ENCODE results near the gene ZNF777. TPM values are rescaled to one million over a fixed set of nuclear protein-coding genes. Genes with fewer than 3 reads are reported as not detected.

The ZNF777 gene
- total and polyA plus RNA-seq, 2 experiments from 2014 or later, result 5.6 to 14.8 TPM

DNA sequence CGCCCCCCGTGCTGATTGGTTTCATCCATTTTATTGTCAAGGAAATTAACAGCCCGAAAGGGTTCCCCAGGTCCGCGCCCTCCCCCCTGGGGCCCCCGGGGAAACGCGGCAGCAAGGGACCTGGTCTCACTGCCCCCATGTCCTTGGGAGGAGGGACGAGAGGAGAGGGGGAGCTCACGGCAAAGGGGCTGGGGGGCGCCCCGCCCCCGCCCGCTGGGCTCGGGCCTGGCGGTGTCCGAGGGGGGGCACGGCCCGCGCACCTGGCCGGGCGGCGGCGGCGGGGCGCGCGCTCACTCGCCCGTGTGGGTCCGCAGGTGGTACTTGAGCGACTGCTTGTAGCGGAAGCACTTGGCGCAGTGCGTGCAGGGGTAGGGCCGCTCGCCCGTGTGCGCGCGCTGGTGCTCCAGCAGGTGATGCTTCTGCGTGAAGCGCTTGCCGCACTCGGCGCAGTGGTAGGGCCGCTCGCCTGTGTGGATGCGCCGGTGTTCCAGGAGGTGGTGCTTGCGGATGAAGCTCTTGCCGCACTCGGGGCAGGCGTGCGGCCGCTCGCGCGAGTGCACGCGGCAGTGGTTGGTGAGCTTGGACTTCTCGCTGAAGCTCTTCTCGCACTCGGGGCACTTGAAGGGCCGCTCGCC lies 29.3 kb downstream of the ZNF777 start:
- Histone ChIP-seq H3K27me3 (no peaks in the 10 kb centered on the region), H3K79me2 (no peaks in the 10 kb centered on the region), H3K9me3 (ENCODE audit: low read depth) (no peaks in the 10 kb centered on the region), H3K4me3 (no peak overlapping the region), H3K36me3 (replicated peaks; ENCODE audit: insufficient read depth, low read depth) (no peaks in the 10 kb centered on the region), H3K4me2 (no peak overlapping the region), H3K4me1 (ENCODE audit: insufficient read depth) (no peaks in the 10 kb centered on the region), H3K27ac (no peak overlapping the region), H3K9me2 (replicated peaks; ENCODE audit: insufficient read depth) (no peaks in the 10 kb centered on the region), H4K20me1 (ENCODE audit: insufficient read depth, poor library complexity, severe bottlenecking) (no peaks in the 10 kb centered on the region), H2AFZ (no peak overlapping the region)
- no peak for DNase-seq (ENCODE audit: low spot score)
- no peak for TF ChIP-seq EZH2phosphoT487 (IDR thresholded peaks at IDR 0.05; ENCODE audit: low read depth, severe bottlenecking, unreplicated experiment)
- no peak for TF ChIP-seq EZH2 (IDR thresholded peaks at IDR 0.05; ENCODE audit: borderline replicate concordance)
- TF ChIP-seq, protein P1, sequence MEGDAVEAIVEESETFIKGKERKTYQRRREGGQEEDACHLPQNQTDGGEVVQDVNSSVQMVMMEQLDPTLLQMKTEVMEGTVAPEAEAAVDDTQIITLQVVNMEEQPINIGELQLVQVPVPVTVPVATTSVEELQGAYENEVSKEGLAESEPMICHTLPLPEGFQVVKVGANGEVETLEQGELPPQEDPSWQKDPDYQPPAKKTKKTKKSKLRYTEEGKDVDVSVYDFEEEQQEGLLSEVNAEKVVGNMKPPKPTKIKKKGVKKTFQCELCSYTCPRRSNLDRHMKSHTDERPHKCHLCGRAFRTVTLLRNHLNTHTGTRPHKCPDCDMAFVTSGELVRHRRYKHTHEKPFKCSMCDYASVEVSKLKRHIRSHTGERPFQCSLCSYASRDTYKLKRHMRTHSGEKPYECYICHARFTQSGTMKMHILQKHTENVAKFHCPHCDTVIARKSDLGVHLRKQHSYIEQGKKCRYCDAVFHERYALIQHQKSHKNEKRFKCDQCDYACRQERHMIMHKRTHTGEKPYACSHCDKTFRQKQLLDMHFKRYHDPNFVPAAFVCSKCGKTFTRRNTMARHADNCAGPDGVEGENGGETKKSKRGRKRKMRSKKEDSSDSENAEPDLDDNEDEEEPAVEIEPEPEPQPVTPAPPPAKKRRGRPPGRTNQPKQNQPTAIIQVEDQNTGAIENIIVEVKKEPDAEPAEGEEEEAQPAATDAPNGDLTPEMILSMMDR (IDR thresholded peaks at IDR 0.05; ENCODE audit: poor library complexity), result no peak
- WGBS (ENCODE audit: low lambda C conversion rate, missing lambda C conversion rate), result 97% methylated on average over 41 of the region's 66 CpGs

DNA sequence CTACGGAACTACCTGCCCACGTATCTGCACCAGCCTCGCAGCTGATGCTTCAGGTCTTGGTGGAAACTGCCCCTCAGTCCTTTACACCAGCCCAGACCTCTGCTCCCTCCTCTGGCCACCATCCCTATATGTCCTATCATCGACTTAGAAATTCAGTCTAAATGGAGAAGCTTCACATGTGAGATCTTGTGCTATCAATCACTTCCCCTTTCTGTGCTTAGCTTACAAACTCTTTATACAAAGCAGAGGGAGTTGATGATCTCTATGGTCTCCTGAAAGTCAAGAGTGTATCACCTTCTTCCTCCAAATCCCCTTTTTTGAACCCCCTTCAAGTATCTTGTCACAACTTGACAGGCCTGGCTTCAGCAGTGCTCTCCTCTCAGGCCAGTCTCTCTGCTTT lies 30.7 kb downstream of the ZNF777 start:
- TF ChIP-seq EZH2 (IDR thresholded peaks at IDR 0.05; ENCODE audit: borderline replicate concordance) (no peak), EZH2phosphoT487 (IDR thresholded peaks at IDR 0.05; ENCODE audit: low read depth, severe bottlenecking, unreplicated experiment) (no peak)
- TF ChIP-seq, protein P1 (IDR thresholded peaks at IDR 0.05; ENCODE audit: poor library complexity), result no peak
- Histone ChIP-seq H2AFZ (no peak overlapping the region), H3K4me1 (ENCODE audit: insufficient read depth) (no peaks in the 10 kb centered on the region), H3K4me2 (no peak overlapping the region), H3K36me3 (replicated peaks; ENCODE audit: insufficient read depth, low read depth) (no peaks in the 10 kb centered on the region), H3K9me3 (ENCODE audit: low read depth) (no peaks in the 10 kb centered on the region), H3K4me3 (no peak overlapping the region), H4K20me1 (ENCODE audit: insufficient read depth, poor library complexity, severe bottlenecking) (no peaks in the 10 kb centered on the region), H3K27ac (no peak overlapping the region), H3K79me2 (no peaks in the 10 kb centered on the region), H3K27me3 (no peaks in the 10 kb centered on the region), H3K9me2 (replicated peaks; ENCODE audit: insufficient read depth) (no peaks in the 10 kb centered on the region)
- 96% methylated on average over 4 of the region's 4 CpGs for WGBS (ENCODE audit: low lambda C conversion rate, missing lambda C conversion rate)
- DNase-seq (ENCODE audit: low spot score), result no peak

DNA sequence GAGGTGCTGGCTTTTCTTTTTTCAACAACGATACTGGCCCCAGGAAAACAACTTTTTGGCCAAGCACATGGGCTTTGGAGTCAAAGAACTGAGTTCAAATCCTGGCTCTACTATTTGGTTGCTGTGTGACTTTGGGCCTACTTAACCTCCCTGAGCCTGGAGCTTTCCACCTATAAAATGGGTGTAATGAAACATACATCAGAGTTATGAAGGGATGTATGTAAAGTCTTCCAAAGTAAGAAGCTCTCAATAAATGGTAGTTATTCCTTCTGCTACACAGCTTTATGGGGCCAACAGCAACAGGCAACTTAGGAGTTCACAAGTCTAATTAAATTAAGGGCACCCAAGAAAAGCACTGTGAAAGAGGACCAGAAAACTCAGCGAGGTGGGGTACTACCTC lies 33.0 kb downstream of the ZNF777 start:
- Histone ChIP-seq H4K20me1 (ENCODE audit: insufficient read depth, poor library complexity, severe bottlenecking) (no peaks in the 10 kb centered on the region), H3K9me3 (ENCODE audit: low read depth) (no peaks in the 10 kb centered on the region), H3K27me3 (no peaks in the 10 kb centered on the region), H3K9me2 (replicated peaks; ENCODE audit: insufficient read depth) (no peaks in the 10 kb centered on the region), H3K4me1 (ENCODE audit: insufficient read depth) (no peaks in the 10 kb centered on the region), H3K79me2 (no peaks in the 10 kb centered on the region), H3K27ac (no peak overlapping the region), H2AFZ (no peak overlapping the region), H3K4me3 (no peak overlapping the region), H3K4me2 (no peak overlapping the region), H3K36me3 (replicated peaks; ENCODE audit: insufficient read depth, low read depth) (no peaks in the 10 kb centered on the region)
- 98% methylated on average over 2 of the region's 2 CpGs for WGBS (ENCODE audit: low lambda C conversion rate, missing lambda C conversion rate)
- no peak for DNase-seq (ENCODE audit: low spot score)
- TF ChIP-seq EZH2phosphoT487 (IDR thresholded peaks at IDR 0.05; ENCODE audit: low read depth, severe bottlenecking, unreplicated experiment), result no peak
- TF ChIP-seq, protein P1 (IDR thresholded peaks at IDR 0.05; ENCODE audit: poor library complexity), result no peak
- no peak for TF ChIP-seq EZH2 (IDR thresholded peaks at IDR 0.05; ENCODE audit: borderline replicate concordance)
